SKM-1 (cell line): Measurements from ENCODE around the gene LCN9.
"Not testable (repeated sequence)": the region's sequence is repeated elsewhere in the genome, so short reads cannot be mapped to it uniquely, and the experiment has no call there.

Source experiments
- DNase-seq: peaks from one replicate; lab custom pipeline; 2025; ENCODE audit not compliant: unreplicated experiment; lab: John Stamatoyannopoulos, UW

LCN9 gene

DNA sequence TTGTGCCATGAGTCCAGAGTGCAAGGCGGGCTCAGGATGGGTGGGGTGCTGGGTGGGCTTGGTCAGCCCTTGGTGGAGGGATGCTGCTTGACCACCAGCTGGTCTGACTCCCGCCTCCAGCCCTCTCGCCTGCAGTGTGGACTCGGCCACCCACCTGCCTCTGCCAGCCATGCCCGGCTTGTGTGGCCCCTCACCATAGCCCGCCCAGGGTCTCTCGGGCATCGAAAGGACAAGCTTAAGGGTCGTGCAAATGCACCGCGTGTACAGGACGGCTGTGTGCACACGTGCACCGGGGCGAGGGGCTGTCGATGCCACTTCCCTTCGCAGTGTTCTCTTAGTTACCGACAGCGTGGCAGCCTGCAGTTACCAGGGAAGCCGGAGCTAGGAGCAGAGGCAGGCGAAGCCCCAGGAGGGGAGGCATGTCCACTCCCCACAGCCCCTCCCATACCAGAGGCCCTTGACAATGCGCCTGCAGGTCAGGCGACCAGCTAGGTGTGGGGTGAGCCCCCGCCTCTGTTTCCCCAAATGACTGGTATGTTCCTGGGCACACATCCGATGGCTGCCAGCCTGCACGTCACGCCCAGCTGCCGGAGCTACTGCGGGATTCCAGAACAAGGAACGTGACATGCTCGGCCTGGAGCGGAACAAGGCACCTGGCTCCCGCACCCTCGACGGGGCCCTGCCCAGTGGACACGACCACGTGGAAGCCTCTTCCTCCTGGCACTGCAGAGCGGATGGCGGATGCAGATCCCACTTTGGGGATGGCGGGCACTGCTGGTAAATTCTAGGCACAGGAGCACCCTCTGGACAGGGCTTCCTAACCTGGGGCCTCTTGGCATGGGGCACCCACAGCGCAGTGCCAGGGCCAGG is 7.8 kb downstream of the LCN9 start:
- no peak for DNase-seq

DNA sequence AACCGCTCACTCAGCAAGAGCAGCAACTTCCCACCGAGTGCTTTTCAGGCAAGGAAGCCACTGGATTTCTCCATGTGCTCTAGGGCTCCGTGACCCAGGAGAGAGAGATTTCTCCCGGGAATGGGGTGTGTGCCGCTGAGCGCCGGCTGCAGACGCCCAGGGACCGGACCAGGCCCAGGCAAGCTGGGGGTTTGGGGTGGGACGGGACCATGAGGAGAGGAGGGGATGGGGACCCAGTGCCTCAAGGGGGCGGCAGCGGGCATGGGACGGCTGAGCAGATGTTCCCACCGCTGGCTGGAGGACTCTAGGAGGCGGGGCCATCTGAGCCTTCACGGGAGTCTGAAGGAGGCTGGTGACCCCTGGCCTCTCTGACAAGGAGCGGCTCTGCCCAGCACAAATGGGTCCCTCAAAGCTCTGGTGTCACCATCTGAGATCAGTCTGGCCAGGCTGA is 8.5 kb downstream of the LCN9 start:
- DNase-seq, result no peak

DNA sequence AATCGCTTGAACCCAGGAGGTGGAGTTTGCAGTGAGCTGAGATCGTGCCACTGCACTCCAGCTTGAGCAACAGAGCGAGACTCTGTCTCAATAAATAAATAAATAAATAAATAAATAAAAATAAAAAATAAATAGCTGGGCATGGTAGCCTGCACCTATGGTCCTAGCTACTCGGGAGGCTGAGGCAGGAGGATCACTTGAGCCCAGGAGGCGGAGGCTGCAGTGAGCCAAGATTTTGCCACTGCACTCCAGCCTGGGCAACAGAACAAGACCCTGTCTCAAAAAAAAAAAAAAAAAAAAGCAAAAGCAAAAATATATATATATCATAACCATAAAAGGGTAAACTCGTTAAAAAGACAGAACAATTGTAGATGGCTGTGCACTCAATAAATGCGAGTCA is 9.7 kb downstream of the LCN9 start:
- DNase-seq, result not testable (repeated sequence)

DNA sequence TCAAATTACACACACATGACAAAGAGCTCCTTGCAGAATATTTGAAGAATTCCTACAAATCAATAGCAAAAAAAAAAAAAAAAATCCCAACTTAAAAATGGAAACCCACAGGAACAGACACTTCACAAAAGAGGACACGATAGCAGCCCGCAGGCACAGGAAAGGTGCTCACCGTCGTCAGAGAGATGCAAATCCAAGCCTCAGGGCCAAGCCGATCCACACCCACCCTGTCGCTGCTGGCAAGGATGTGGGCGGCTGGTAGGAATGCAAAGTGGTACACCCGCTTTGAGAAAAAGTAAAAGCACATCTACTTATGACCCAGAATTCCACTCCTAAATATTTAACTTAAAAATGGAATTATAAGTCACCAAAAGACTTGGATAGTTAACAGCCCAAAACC is 10.8 kb downstream of the LCN9 start:
- DNase-seq, result no peak

DNA sequence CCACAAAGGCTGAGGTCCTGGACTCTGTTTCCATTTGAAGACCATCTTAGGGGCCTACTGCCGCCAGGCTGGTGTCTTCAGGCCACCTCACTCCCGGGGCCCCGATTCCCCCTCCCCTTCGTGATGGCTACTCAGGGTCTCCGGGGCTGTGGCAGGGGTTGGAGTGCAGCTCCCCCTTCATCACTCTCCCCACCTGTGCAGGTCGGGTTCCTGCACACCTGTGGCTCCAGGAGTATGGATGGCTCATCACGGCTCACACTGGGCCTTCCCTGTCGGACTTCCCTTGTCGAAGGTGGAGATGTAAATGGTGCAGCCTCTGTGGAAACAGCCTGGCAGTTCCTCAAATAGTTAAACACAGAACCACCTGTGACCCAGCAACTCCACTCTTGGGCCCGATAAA is 11.9 kb downstream of the LCN9 start:
- DNase-seq, result no peak

DNA sequence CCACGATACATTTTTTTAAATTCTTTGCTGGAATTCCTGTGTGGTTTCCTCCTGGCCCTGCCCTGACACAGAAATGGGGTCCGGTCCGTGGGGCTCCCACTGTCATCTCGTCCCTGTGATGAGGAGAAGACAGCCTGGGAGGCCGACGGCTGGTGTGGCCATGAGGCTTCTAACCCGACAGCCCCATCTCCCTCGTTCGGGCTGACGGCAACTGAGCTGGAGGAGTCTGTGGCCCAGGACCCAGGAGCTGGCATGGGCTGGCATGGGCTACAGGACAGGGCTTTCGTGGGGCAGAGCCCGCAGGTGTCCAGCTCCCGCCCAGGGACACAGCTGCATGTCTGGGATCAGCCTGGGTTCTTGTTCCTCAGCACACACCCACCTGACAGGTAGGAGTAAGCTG is 13.8 kb downstream of the LCN9 start:
- no peak for DNase-seq

DNA sequence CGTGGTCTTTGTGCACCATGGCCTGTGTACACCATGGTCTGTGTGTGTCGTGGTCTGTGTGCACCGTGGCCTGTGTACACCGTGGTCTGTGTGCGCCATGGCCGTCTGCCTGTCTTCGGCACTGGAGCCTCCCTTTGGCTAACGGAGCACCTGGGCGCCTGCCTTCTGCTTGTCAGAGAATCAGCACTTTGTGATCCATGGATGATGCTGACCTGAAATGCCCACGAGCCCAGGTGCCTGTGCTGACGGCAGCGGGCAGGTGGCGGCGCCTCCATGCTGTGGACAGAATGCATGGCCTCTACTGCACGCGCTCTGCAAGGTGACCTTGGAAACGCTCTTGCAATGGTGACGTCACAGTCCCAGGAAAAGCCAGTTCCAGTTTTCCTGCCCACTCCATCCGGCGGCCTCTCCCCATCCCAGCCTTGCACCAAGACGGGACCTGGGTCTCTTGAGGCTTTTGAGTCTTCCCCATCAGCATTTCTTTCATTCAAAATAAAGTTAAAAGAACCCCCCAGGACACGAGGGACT is 14.6 kb downstream of the LCN9 start:
- DNase-seq, result no peak

DNA sequence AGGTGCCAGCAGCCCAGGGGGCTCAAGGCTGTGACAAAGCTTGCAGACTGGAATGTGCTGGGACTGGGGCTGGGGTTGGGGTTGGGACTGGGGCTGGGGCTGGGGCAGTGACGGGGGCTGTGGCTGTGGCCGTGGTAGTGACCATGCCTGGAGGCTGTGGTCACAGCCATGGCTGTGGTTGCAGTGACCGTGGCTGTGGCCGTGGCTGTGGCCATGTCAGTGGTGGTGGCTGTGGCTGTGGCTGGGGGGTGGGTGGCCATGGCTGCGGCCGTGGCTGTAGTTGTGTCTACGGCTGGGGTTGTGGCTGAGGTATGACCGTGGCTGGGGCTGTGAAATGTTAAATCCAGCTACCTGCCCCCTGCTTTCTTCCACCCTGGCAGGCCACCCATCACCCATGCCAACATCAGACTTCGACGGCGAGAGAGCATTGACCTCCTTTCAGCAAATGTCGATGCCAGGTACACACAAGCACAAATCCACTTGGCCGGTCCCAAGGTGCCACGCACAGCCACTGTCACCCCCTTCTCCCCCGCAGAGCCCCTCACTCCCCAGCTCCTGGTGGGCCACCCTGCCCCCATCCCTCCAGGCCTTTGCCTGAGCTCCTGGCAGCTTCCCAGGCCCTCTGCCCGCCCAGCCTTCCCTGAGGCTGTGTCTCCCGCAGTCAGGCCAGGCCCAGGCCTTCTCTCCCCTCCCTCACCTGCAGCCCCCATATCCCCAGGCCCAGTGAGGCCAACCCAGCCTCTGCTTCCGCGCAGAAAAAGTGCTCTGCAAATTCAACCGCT is 15.3 kb downstream of the LCN9 start:
- DNase-seq, result no peak

DNA sequence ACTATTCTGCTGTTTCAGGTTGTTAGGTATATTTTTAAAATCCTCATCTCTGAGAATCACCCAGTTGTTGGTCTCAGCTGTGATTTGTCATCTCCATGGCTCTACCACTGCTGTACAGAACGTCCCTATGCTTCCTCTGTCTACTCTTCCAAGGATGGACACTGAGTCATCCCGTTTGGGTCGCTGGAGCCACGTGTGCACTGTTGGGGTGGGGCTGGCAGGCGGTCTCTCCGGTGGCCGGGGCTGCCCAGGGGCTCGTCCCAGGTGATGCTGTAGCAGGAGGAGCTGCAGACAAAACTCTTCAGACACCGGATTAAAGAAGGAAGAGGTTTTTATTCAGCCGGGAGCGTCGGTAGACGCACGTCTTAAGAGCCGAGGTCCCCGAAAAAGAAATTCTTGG is 16.9 kb downstream of the LCN9 start:
- no peak for DNase-seq

DNA sequence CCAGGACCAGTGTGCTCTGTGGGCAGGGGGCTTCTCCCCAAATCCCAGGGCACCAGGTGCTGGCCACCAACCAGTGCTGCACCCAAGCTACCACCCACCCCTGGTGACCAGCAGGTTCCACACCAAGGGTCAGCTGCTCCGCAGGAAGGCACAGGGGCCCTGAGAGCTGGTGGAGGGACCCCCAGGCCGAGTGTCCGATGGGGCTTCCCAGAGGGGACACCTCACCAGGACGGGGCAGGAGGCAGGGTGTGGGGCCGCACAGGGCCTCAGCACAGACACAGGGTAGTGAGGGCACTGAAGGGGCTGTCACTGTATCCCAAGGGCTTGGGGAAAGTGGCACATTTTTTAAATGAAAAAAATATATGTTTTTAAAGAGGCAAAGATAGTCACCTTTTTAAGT is 18.1 kb downstream of the LCN9 start:
- no peak for DNase-seq

DNA sequence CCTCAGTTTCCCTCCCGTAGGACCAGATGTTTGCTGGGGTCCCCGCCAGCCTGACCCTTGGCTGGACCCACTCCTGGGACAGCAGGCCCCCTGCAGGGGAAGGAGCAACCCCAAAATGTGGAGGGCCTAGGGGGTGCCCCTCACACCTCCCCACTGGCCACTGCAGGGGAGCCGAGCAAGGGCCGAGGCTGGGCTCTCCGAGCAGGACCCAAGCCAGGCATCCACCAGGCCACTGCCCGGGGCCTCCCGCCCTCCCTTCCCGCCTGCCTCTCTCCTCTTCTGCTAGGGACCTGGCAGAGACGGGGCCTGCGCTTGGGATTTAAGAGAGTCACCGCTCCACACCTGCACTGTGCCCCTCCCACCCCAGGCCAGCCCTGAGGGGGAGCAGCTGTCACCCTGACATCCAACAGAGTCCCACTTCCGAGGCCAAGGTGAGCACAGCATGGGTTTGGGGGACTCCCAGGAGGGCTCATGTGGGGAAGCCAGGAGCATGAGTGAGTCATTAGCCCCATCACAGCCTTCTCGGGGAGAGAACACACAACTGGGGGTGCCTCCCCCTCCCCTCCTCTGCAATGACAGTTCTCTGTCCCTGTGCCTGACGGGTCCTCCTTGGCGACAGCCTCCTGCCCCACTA is 20.4 kb downstream of the LCN9 start:
- DNase-seq, result no peak

DNA sequence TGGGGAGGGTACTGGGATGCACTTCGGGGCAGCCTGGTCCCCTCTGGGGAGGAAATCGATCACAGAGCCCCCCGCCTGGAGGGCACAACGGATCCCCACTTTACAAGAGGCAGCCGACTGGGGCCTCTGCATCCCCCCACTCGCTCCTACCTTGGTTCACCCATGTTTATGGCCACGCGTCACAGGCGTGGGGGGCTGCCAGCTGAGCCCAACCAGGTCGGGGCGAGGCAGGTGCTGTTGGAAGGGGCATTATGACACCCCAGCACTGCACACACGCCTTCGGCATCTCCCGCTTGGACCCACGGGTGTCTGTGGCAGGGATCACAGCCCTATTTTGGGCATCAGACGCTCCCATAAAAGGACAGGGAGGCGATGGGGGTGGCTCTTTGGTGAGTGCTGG is 21.6 kb downstream of the LCN9 start:
- DNase-seq, result no peak

DNA sequence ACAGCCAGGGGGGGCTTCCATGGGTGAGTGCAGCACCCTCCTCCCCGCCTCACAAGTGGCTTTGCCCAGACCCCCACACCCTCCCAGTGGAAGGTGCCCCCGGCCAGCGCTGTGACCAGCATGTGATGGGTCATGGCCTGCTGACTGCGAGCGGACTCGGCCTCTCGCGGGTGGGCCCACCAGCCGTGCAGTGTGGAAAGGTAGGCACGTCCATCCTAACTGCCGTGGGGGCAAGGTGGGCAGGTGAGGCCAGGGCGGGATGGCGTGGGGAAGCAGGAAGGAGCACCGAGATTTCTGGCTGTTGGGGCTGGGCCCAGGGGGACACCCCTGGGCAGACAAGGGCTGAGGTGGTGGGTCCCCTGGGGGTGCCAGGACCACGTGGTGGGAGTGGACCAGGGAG is 24.1 kb downstream of the LCN9 start:
- no peak for DNase-seq

DNA sequence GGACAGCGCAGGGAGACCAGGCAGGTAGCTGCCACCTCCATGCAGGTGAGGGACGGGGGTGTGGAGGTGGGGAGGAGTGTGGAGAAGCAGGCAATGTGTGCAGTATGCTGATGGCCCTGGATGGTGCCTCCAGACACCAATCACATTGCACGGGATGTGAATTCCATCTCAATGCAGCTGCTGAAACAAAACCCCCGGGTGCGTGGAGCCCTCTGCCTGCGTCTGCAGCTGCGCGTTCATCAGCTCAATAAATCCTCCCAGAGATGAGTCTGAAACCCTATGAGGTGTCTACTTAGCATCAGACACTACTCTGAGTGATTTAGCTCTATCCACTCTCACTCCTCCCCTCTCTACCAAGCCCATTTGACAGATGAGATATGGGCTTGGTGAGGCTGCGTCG is 25.9 kb downstream of the LCN9 start:
- no peak for DNase-seq

DNA sequence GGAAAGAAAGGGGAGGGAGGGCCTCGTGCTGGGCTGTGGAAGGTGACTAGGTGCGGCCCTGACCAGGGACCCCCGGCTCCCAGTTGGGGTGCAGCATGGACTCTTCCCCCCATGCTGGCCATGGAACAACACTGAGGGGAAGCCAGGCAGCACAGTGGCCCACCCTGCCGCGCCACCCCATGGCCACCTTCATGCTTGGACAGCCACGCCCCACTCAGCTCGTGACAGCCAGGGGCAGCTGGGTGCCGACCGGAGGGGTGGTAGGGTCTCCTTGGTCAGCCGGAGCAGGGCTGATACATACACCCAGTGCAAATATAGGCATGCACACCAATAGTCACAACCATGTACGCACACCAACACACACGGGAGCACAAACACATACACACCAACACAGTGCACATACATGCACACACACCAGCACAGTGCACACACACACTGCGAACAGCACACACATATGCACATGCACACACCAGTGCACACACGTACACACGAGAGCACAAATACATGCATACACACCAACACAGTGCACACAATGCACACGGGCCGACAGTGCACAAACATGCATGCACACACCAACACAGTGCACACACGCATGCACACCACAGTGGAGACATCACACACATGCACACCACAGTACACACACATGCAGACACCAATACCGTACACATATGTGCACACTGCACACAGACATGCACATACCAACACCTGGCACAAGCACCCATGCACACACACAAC is 27.9 kb downstream of the LCN9 start:
- no peak for DNase-seq

DNA sequence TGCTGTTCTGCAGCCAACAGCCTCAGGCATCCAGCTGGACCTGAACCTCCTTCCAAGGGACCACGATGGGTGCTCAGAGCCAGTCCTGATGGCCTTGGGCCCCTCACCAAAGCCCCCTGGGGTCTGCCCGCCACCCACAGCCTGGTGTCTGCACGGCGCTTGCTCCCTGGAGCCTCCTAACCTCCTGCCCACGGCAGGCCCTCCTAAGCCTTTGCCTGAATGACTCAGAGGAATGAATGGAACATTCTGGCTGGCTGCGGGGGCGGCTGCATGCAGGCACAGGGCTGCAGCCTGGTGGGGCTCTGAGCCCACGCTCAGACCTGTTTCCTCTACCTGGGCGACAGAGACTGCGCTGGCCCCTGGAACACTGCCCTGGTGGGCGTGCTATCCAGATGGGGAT is 29.3 kb downstream of the LCN9 start:
- DNase-seq, result no peak

DNA sequence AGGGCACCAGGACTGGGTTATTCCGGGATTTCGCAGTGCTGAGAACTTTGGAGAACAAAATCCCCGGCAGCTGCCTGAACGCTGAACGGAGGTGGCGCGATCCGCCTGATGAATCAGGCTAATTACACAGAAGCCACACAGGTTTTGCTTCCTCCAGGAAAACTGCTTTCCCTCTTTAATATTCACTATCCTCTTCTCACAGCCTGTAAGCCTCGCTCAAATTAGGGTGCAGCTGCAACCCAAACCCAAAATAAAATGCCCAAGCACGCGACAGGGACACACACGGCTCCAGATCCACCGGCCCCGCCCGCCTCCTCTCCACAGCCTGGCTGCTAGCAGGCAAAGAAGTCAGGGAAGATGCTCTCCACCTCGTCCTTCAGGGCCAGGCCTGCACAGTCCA is 30.2 kb downstream of the LCN9 start:
- DNase-seq, result no peak

DNA sequence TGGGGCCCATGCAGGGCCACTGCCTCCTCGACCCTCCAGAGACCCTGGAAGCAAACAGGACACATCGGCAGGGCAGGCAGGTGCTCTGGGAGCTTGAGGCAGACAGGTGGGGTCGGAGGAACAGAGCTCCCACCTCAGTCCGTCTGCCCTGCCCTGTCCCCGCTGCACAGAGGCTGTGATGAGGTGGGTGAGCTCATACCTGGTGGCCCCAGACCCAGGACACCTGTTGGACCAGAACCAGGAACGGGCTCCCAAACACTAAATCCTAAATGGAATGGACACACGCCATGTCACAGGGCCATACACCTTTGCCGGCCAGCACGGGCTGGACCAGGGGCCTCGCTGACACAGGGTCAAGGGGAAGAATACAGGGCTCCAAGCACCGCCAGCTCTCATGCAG is 30.7 kb downstream of the LCN9 start:
- no peak for DNase-seq

DNA sequence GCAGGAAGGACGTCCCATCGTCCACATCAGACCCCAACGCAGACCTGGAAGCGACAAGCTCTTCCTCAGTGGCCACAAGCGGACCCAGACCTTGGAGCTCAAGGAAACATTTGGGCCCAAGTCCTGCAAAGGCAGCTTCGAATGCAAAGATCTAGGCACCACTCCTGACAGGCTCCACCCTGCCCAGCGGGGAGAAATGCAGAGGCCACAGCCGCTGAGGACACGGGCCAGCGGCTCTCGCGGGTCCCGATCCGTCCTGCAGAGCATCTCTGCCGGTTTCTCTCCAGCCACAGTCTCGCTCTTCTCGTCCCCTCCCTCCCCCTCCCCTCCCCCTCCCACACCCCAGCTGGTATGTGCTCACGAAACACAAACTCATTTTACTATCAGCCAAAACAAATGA is 31.3 kb downstream of the LCN9 start:
- no peak for DNase-seq

DNA sequence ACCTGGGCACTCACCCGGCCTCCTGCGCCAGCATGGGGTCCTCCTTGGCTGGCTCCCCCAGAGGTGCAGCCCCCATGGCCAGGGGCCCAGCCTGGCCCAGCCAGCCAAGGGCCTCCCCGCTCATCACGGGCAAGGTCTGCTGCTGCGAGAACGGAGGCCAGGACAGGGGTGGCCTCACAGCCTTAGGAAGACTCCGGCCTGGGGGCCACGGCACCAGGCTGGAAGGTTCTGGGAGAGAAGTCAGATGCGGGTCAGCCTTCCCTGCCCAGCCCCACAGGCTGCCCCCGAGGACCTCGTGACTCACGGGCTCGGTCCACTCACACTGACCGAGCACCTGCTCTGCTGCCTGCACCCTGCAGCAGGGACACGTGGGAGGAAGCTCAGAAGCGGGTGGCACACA is 31.9 kb downstream of the LCN9 start:
- DNase-seq, result no peak

DNA sequence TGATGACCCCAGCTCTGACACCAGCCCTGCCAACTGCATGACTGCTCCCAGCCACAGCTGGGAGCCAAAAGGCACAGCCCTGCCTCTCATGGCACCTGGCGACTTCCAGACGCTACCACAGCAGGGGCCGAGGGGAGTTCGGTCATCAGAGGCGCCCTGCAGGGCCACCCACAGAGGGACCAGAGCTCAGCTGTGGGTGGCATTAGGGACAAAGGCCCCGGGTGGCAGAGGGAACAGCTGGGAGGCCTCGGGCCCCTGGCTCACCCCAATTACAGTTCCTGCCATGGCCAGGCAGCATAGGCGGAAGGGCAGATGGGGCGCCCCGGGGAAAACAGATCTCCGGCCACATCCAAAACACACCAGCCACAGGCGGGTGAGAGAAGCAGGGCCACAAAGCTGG is 32.5 kb downstream of the LCN9 start:
- no peak for DNase-seq
